Upper lobe of right lung (tissue), 1 donor: ENCODE measurements around the gene PDK1. TPM values are rescaled to one million over a fixed set of nuclear protein-coding genes. Genes with fewer than 3 reads are reported as not detected.

Source experiments
- ATAC-seq: fragments of 200-7000 bp; cut with Tn5 transposase; one replicate; pipeline ENCODE4 v1.9.1; 2020; ENCODE audit warnings: mild to moderate bottlenecking, moderate library complexity
- DNase-seq: peaks from one replicate; pipeline ENCODE4 v3.0.0-alpha.2; 2020
- H3K27ac ChIP-seq: fragments of 200-600 bp; one replicate; pipeline ENCODE4 v1.8.0; 2022
- H3K27me3 ChIP-seq: fragments of 200-600 bp; one replicate; pipeline ENCODE4 v1.8.0; 2022; ENCODE audit warnings: mild to moderate bottlenecking
- H3K36me3 ChIP-seq: fragments of 200-600 bp; one replicate; pipeline ENCODE4 v1.8.0; 2022
- H3K4me1 ChIP-seq: fragments of 200-600 bp; one replicate; pipeline ENCODE4 v1.8.0; 2022
- H3K4me3 ChIP-seq: fragments of 200-600 bp; one replicate; pipeline ENCODE4 v1.8.0; 2022; ENCODE audit warnings: mild to moderate bottlenecking
- H3K9me3 ChIP-seq: fragments of 200-600 bp; one replicate; pipeline ENCODE4 v1.8.0; 2022
- CTCF ChIP-seq: fragments of 200-600 bp; IDR thresholded peaks from one replicate; pipeline ENCODE4 v1.8.0; 2022; ENCODE audit warnings: antibody characterized with exemption
- intact Hi-C: fragments of 100-400 bp; cut with DNase I; formaldehyde crosslinking; loops from one replicate; pipeline ENCODE4 v1.11.0; 2022
- total RNA-seq: library from RNA; stranded (reverse); fragmentation: NEBNext Ultra II Directional; extraction: Animal tissue kit (Norgen Biotek cat#: 25700); gene quantifications from one replicate; pipeline ENCODE4 v1.2.1, GENCODE V29; 2021
- donor health status: DM: no; HTN: yes; CAD: no; lungs with severe emphysema.

The PDK1 gene
- total RNA-seq, 1 donor from 2014 or later = 6.0 TPM

- intact Hi-C loops = no loop called here
- DNase-seq (no peak), ATAC-seq (no peak)
- no peak for TF ChIP-seq CTCF
- H3K36me3 ChIP-seq = no peaks in the 10 kb centered on the region
- no peak overlapping the region for H3K27ac ChIP-seq
- no peaks in the 10 kb centered on the region for H3K27me3 ChIP-seq
- H3K4me3 ChIP-seq = no peak overlapping the region
- H3K9me3 ChIP-seq = no peaks in the 10 kb centered on the region
- H3K4me1 ChIP-seq = no peaks in the 10 kb centered on the region
These were observed 59.9 kb downstream of the PDK1 start for GRCh38 chr2:172615727-172616261.

GRCh38 chr2:172617115-172617514 is 61.2 kb downstream of the PDK1 start:
- no peaks in the 10 kb centered on the region for H3K27me3 ChIP-seq
- ATAC-seq = no peak
- intact Hi-C loops = no loop called here
- no peak for TF ChIP-seq CTCF
- no peak for DNase-seq
- no peaks in the 10 kb centered on the region for H3K4me1 ChIP-seq
- H3K36me3 ChIP-seq = no peaks in the 10 kb centered on the region
- no peak overlapping the region for H3K4me3 ChIP-seq
- H3K27ac ChIP-seq = no peak overlapping the region
- no peaks in the 10 kb centered on the region for H3K9me3 ChIP-seq

- H3K4me3 ChIP-seq = no peak overlapping the region
- H3K27ac ChIP-seq = no peak overlapping the region
- intact Hi-C loops = no loop called here
- ATAC-seq (no peak), DNase-seq (no peak)
- no peaks in the 10 kb centered on the region for H3K36me3 ChIP-seq
- TF ChIP-seq CTCF = no peak
- H3K4me1 ChIP-seq = no peaks in the 10 kb centered on the region
- H3K9me3 ChIP-seq = no peaks in the 10 kb centered on the region
- H3K27me3 ChIP-seq = no peaks in the 10 kb centered on the region
These were observed 67.5 kb downstream of the PDK1 start for GRCh38 chr2:172623249-172623965.

- no peak for DNase-seq
- no peaks in the 10 kb centered on the region for H3K4me1 ChIP-seq
- no peak overlapping the region for H3K27ac ChIP-seq
- no peak for TF ChIP-seq CTCF
- ATAC-seq = no peak
- intact Hi-C loops = no loop called here
- no peaks in the 10 kb centered on the region for H3K27me3 ChIP-seq
- H3K4me3 ChIP-seq = no peak overlapping the region
- H3K36me3 ChIP-seq = no peaks in the 10 kb centered on the region
- no peaks in the 10 kb centered on the region for H3K9me3 ChIP-seq
These were observed 69.1 kb downstream of the PDK1 start for GRCh38 chr2:172624996-172625395.

GRCh38 chr2:172627181-172627580 is 71.3 kb downstream of the PDK1 start:
- no peaks in the 10 kb centered on the region for H3K27me3 ChIP-seq
- H3K36me3 ChIP-seq = no peaks in the 10 kb centered on the region
- no peaks in the 10 kb centered on the region for H3K4me1 ChIP-seq
- H3K4me3 ChIP-seq = no peak overlapping the region
- H3K27ac ChIP-seq = no peak overlapping the region
- ATAC-seq (no peak), DNase-seq (no peak)
- intact Hi-C loops = no loop called here
- TF ChIP-seq CTCF = no peak
- no peaks in the 10 kb centered on the region for H3K9me3 ChIP-seq
